B cell (primary cell): ENCODE results near the gene STAMBPL1. TPM values are rescaled to one million over a fixed set of nuclear protein-coding genes. Genes with fewer than 3 reads are reported as not detected.
A peak's percentile ranks its signal among the peaks of the same experiment; 100 is the strongest.

Experiments used
- ATAC-seq: fragments of 200-7000 bp; cut with Tn5 transposase; one replicate; pipeline ENCODE4 v1.10.0; 2021; ENCODE audit warnings: low read depth, mild to moderate bottlenecking, moderate number of reproducible peaks, moderate library complexity
- CTCF ChIA-PET: fragments of 350-600 bp; sonication (Branson Sonifier 250); formaldehyde crosslinking; loops from one replicate; lab custom pipeline; 2021; ENCODE audit warnings: antibody characterized with exemption, inconsistent platforms; lab: Charles Lee
- POLR2A ChIA-PET: fragments of 350-600 bp; sonication (Branson Sonifier 250); formaldehyde crosslinking; loops from one replicate; lab custom pipeline; 2021; ENCODE audit warnings: antibody characterized with exemption; lab: Charles Lee
- DNase-seq: peaks from one replicate; pipeline ENCODE4 v3.0.0; 2013
- H2AFZ ChIP-seq: 2 replicates; pipeline ENCODE4 v1.6.1; 2012; ENCODE audit warnings: mild to moderate bottlenecking, low read depth, low read length; ENCODE audit not compliant: insufficient read depth, poor library complexity, severe bottlenecking
- H3K27ac ChIP-seq, 2 donors: 1 replicate in 1 of 2; 2 replicates in 1 of 2; pipeline ENCODE4 v1.5.1; 2012 to 2013; ENCODE audit warnings: low read length in 2 of 2, mild to moderate bottlenecking in 2 of 2, moderate library complexity in 1 of 2
- H3K27me3 ChIP-seq, 4 experiments: fragments of 200-600 bp in 1 of 4; sonication (generic) in 1 of 4; replicated peaks in 1 of 4; 1 replicate in 2 of 4; 2 replicates in 2 of 4; pipeline versions ENCODE4 v1.6.1 to v1.7.0; 2013 to 2016; ENCODE audit warnings: low read length in 3 of 4, mild to moderate bottlenecking in 2 of 4, mixed read lengths in 1 of 4, moderate library complexity in 1 of 4; ENCODE audit not compliant: insufficient read depth in 4 of 4, control insufficient read depth in 3 of 4; ENCODE audit errors: control extremely low read depth in 1 of 4
- H3K36me3 ChIP-seq, 2 experiments: replicated peaks in 1 of 2; 1 replicate in 1 of 2; 2 replicates in 1 of 2; pipeline versions ENCODE4 v1.6.1 to v1.7.1; 2013; ENCODE audit warnings: low read length in 1 of 2; ENCODE audit not compliant: insufficient read depth in 2 of 2, control insufficient read depth in 1 of 2; ENCODE audit errors: control extremely low read depth in 1 of 2, extremely low read depth in 1 of 2
- H3K4me1 ChIP-seq, 2 donors: fragments of 200-600 bp in 1 of 2; sonication (generic) in 1 of 2; 1 replicate in 1 of 2; 2 replicates in 1 of 2; pipeline versions ENCODE4 v1.5.1 to v1.6.1; 2013 to 2017; ENCODE audit warnings: low read length in 2 of 2; ENCODE audit not compliant: control insufficient read depth in 2 of 2, insufficient read depth in 2 of 2
- H3K4me2 ChIP-seq: replicated peaks from 2 replicates; pipeline ENCODE3; 2012; ENCODE audit warnings: mild to moderate bottlenecking, low read depth, low read length; ENCODE audit not compliant: poor library complexity, severe bottlenecking
- H3K4me3 ChIP-seq, 5 experiments: fragments of 200-600 bp in 1 of 5; sonication (generic) in 1 of 5; 1 replicate in 3 of 5; 2 replicates in 2 of 5; pipeline versions ENCODE4 v1.5.1 to v1.7.0; 2011 to 2016; ENCODE audit warnings: low read length in 4 of 5, mild to moderate bottlenecking in 4 of 5, low read depth in 2 of 5, control low read depth in 1 of 5, moderate library complexity in 1 of 5; ENCODE audit not compliant: insufficient read depth in 1 of 5; ENCODE audit errors: control extremely low read depth in 1 of 5, extremely low read depth in 1 of 5
- H3K79me2 ChIP-seq: fragments of 200-600 bp; sonication (generic); one replicate; pipeline ENCODE4 v1.6.0; 2016; ENCODE audit warnings: low read length; ENCODE audit not compliant: control insufficient read depth, insufficient read depth
- H3K9ac ChIP-seq: fragments of 200-600 bp; sonication (generic); 2 replicates; pipeline ENCODE4 v1.6.1; 2017; ENCODE audit warnings: mild to moderate bottlenecking, low read length, moderate library complexity
- H3K9me3 ChIP-seq, 3 donors: one replicate each; pipeline versions ENCODE4 v1.6.1 to v1.7.1; 2013; ENCODE audit warnings: low read length in 2 of 3; ENCODE audit not compliant: control insufficient read depth in 2 of 3, insufficient read depth in 1 of 3; ENCODE audit errors: control extremely low read depth in 1 of 3
- H4K20me1 ChIP-seq: 2 replicates; pipeline ENCODE4 v1.6.0; 2012; ENCODE audit warnings: mild to moderate bottlenecking, low read length; ENCODE audit not compliant: insufficient read depth, control insufficient read depth, poor library complexity, severe bottlenecking
- H3K27ac Mint-ChIP-seq: one replicate; pipeline ENCODE4 v1.8.0; 2021; ENCODE audit warnings: mixed read lengths
- H3K27me3 Mint-ChIP-seq: one replicate; pipeline ENCODE4 v1.8.0; 2021; ENCODE audit warnings: mixed read lengths
- H3K4me1 Mint-ChIP-seq: one replicate; pipeline ENCODE4 v1.8.0; 2021; ENCODE audit warnings: mixed read lengths
- H3K4me3 Mint-ChIP-seq: one replicate; pipeline ENCODE4 v1.8.0; 2021; ENCODE audit warnings: mixed read lengths
- H3K9me3 Mint-ChIP-seq: one replicate; pipeline ENCODE4 v1.8.0; 2022; ENCODE audit warnings: mixed read lengths; ENCODE audit not compliant: insufficient read depth
- EZH2 ChIP-seq: IDR thresholded peaks from 2 replicates; pipeline ENCODE4 v1.6.1; 2012; ENCODE audit warnings: borderline replicate concordance, low read depth, mild to moderate bottlenecking, moderate library complexity, low read length; ENCODE audit not compliant: insufficient read depth, poor library complexity, severe bottlenecking
- WGBS: methylation state at CpG from one replicate; pipeline ENCODE4 v1.1.5; 2013; ENCODE audit warnings: missing lambda C conversion rate; ENCODE audit not compliant: insufficient coverage; 5-methylcytosine and 5-hydroxymethylcytosine counted together
- intact Hi-C: fragments of 100-400 bp; cut with micrococcal nuclease; formaldehyde crosslinking; loops from one replicate; pipeline ENCODE4 v1.10.0; 2022
- polyA plus RNA-seq: library from polyadenylated mRNA; depleted of rRNA; stranded (reverse); fragments of >200 nt; gene quantifications from 2 replicates; pipeline ENCODE4 v1.2.3, GENCODE V29; 2012
- total RNA-seq, 2 donors: library from RNA; stranded (reverse); fragments of 120-200 nt in 1 of 2; gene quantifications; 1 replicate in 1 of 2; 2 replicates in 1 of 2; pipeline versions ENCODE4 v1.2.3 to v1.2.4, GENCODE V29; 2013 to 2022
- TF ChIP-seq, protein P1 (sequence below): fragments of 200-600 bp; IDR thresholded peaks from one replicate; pipeline ENCODE4 v1.8.0; 2022; ENCODE audit warnings: antibody characterized with exemption, mild to moderate bottlenecking

Gene STAMBPL1
- total and polyA plus RNA-seq, 2 donors (not counting 1 experiment from before 2014, with no cell fraction given), result 50.3 to 64.2 TPM

DNA sequence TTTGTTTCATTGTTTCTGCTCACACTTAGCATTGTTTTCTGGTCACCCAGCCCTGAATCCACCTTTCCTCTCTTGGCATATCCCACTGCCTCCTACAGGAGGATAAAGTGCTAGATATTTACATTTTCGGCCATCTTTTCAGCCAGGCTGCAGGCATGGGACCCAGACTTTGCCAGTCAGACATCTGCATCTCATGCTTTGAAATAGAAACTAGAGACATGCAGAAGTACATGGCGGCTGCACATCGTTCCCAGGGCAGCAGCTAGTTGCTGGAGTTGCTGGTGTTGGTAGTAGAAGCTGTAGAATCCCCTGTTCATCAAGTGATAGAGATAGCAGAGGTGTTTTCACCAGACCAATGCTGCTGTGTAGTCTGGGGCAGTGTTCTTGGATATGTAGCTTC is 18.7 kb downstream of the STAMBPL1 start:
- intact Hi-C loops, result no loop called here
- WGBS, result 40% methylated on average over 2 of the region's 3 CpGs
- Histone ChIP-seq H2AFZ (peak overlapping the region; percentile 13), H3K36me3 (peaks cover 4 to 25% of the 10 kb centered on the region in 2 experiments), H4K20me1 (no peaks in the 10 kb centered on the region), H3K4me3 (peak overlapping the region in 1 of 5 experiments; percentile 34), H3K79me2 (peaks cover 23% of the 10 kb centered on the region), H3K4me1 (peaks cover 38 to 65% of the 10 kb centered on the region in 2 donors), H3K27me3 (no peaks in the 10 kb centered on the region), H3K27ac (no peak overlapping the region), H3K9me3 (no peaks in the 10 kb centered on the region), H3K9ac (no peak overlapping the region), H3K4me2 (peak overlapping the region; percentile 52)
- TF ChIP-seq EZH2, result no peak
- TF ChIP-seq, protein P1, sequence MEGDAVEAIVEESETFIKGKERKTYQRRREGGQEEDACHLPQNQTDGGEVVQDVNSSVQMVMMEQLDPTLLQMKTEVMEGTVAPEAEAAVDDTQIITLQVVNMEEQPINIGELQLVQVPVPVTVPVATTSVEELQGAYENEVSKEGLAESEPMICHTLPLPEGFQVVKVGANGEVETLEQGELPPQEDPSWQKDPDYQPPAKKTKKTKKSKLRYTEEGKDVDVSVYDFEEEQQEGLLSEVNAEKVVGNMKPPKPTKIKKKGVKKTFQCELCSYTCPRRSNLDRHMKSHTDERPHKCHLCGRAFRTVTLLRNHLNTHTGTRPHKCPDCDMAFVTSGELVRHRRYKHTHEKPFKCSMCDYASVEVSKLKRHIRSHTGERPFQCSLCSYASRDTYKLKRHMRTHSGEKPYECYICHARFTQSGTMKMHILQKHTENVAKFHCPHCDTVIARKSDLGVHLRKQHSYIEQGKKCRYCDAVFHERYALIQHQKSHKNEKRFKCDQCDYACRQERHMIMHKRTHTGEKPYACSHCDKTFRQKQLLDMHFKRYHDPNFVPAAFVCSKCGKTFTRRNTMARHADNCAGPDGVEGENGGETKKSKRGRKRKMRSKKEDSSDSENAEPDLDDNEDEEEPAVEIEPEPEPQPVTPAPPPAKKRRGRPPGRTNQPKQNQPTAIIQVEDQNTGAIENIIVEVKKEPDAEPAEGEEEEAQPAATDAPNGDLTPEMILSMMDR, result no peak
- H3K9me3 Mint-ChIP-seq, result no peaks in the 10 kb centered on the region
- DNase-seq (peak; percentile 59), ATAC-seq (no peak)
- ChIA-PET POLR2A (interaction anchor here (0.7 to 4.1 kb wide), 3 partner anchors 12 to 18 kb away, joined by 3 to 47 read pairs (median 4); partner anchors contain the start of gene STAMBPL1), CTCF (interaction anchor here (4.2 to 6.7 kb wide), 3 partner anchors 12 to 63 kb away, joined by 29 to 63 read pairs (median 46); no protein-coding TSS in a partner anchor)
- peaks cover 69% of the 10 kb centered on the region for H3K4me1 Mint-ChIP-seq
- no peaks in the 10 kb centered on the region for H3K27me3 Mint-ChIP-seq
- H3K4me3 Mint-ChIP-seq, result peak overlapping the region; percentile 82
- peak overlapping the region; percentile 93 for H3K27ac Mint-ChIP-seq

- POLR2A ChIA-PET, result interaction anchor here (0.7 to 4.1 kb wide), 3 partner anchors 12 to 19 kb away, joined by 3 to 47 read pairs (median 17); partner anchors contain the start of gene STAMBPL1
- TF ChIP-seq, protein P1, result no peak
- no peak for TF ChIP-seq EZH2
- H3K4me2 ChIP-seq, result no peak overlapping the region
- peaks cover 21% of the 10 kb centered on the region for H3K79me2 ChIP-seq
- ATAC-seq (no peak), DNase-seq (no peak)
- intact Hi-C loops, result loop anchor here (2.0 kb wide), 1 partner anchor 33 kb away; no protein-coding TSS in a partner anchor
- Mint-ChIP-seq H3K27me3 (no peaks in the 10 kb centered on the region), H3K27ac (peak overlapping the region; percentile 84), H3K9me3 (no peaks in the 10 kb centered on the region), H3K4me3 (peak overlapping the region; percentile 49), H3K4me1 (peaks cover 64% of the 10 kb centered on the region)
- CTCF ChIA-PET, result interaction anchor here (0.9 to 6.7 kb wide), 6 partner anchors 13 to 67 kb away, joined by 3 to 63 read pairs (median 22); no protein-coding TSS in a partner anchor
- H3K4me1 ChIP-seq, result peaks cover 38 to 65% of the 10 kb centered on the region in 2 donors
- no peak overlapping the region for H2AFZ ChIP-seq
- no peak overlapping the region for H3K4me3 ChIP-seq
- H3K9ac ChIP-seq, result no peak overlapping the region
- no peaks in the 10 kb centered on the region for H4K20me1 ChIP-seq
- H3K9me3 ChIP-seq, result no peaks in the 10 kb centered on the region
- 86% methylated on average over 2 of the region's 2 CpGs for whole genome bisulfite sequencing
- peak overlapping the region in 1 of 2 donors; percentile 81 for H3K27ac ChIP-seq
- H3K36me3 ChIP-seq, result peaks cover 4 to 27% of the 10 kb centered on the region in 2 experiments
- no peaks in the 10 kb centered on the region for H3K27me3 ChIP-seq
Measured at GRCh38 chr10:88899886-88900285, 19.8 kb downstream of the STAMBPL1 start.
